ENCODE measurements around the gene TRIP4. TPM values are rescaled to one million over a fixed set of nuclear protein-coding genes. Genes with fewer than 3 reads are reported as not detected.

Gene TRIP4
- total RNA-seq, 2 experiments from 2014 or later: 13.7 to 14.5 TPM

DNA sequence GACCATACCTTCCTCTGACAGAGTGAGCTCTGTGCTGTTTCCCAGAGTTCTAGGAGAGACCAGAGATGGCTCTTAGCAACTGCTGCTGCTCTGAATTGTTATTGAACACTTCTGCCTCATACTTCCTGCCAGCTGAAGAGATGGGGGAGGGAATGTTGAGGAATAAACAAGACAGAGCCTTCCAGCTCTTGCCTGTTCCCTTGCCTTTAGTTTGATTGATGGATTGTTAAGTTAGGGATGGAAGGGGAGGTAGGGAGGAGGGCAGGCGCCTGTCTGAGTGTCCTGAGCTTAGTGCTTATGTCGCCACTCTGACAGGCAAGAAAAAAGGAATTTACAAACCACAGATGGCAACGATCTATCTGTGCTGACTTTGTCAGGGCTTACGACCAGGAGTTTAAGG lies 115.6 kb downstream of the TRIP4 start:
- Mint-ChIP-seq H3K27ac (peak overlapping the region; percentile 86), H3K9me3 (no peaks in the 10 kb centered on the region), H3K4me3 (peak overlapping the region; percentile 5), H3K36me3 (ENCODE audit: low read depth) (peaks cover 25% of the 10 kb centered on the region), H3K27me3 (ENCODE audit: low read depth) (no peaks in the 10 kb centered on the region), H3K4me1 (ENCODE audit: low read depth) (peaks cover 83% of the 10 kb centered on the region)
- peak; percentile 27 for DNase-seq
- intact Hi-C loops (cut with micrococcal nuclease): loop anchor here (2.0 kb wide), 2 partner anchors 30 to 42 kb away; partner anchors contain the start of gene ZNF609
- CTCF ChIA-PET: interaction anchor here (1.7 kb wide), 1 partner anchor 19 kb away, joined by 3 read pairs; no protein-coding TSS in a partner anchor

DNA sequence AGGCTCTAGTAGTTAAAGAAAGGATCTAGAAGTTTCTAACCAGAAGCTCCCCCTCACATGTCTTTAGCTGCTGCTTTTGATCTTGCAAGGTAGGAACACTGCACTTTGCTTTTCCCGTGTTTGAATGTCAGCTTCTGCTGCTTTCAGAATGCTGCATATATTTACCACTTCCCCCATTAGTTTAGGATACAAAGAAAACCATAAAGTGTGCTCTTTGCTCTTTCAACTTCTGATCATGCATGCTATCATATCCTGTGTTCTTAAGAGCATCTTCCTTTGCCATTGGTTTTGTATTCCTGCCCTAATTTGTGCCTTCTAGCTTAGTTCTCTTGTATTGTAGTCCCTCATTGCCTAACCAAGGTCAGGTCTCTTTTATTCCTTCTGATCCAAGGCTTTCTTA lies 116.0 kb downstream of the TRIP4 start:
- Mint-ChIP-seq H3K4me3 (peak overlapping the region; percentile 5), H3K9me3 (no peaks in the 10 kb centered on the region), H3K4me1 (ENCODE audit: low read depth) (peaks cover 83% of the 10 kb centered on the region), H3K27ac (peak overlapping the region; percentile 86), H3K36me3 (ENCODE audit: low read depth) (peaks cover 25% of the 10 kb centered on the region), H3K27me3 (ENCODE audit: low read depth) (no peaks in the 10 kb centered on the region)
- intact Hi-C loops (cut with micrococcal nuclease): loop anchor here (2.0 kb wide), 2 partner anchors 29 to 43 kb away; partner anchors contain the start of gene ZNF609
- no peak for DNase-seq
- CTCF ChIA-PET: interaction anchor here (1.7 kb wide), 1 partner anchor 18 kb away, joined by 3 read pairs; no protein-coding TSS in a partner anchor

Other genes starting within 250 kb of the TRIP4 start
- gene SNX22, start 236.1 kb upstream of the TRIP4 start, total RNA-seq: under 1 TPM; 0.19 to 0.47 TPM
- gene PPIB, start 224.8 kb upstream of the TRIP4 start, total RNA-seq: 100 to 1,000 TPM; 187 to 202 TPM
- 10 to 100 TPM; 14.8 to 16.6 TPM for gene CSNK1G1, start 31.7 kb upstream of the TRIP4 start, total RNA-seq
- gene PCLAF, start 6.4 kb upstream of the TRIP4 start, total RNA-seq: 100 to 1,000 TPM; 117 to 118 TPM
- gene ZNF609, start 72.7 kb downstream of the TRIP4 start, total RNA-seq: 10 to 100 TPM; 39.5 to 40.4 TPM